Left lung (tissue), 10 donors: ENCODE data around the gene LTBP1. TPM values are rescaled to one million over a fixed set of nuclear protein-coding genes. Genes with fewer than 3 reads are reported as not detected.

Experiments
- ATAC-seq: fragments of 200-7000 bp; cut with Tn5 transposase; one replicate; pipeline ENCODE4 v1.9.1; 2020; ENCODE audit warnings: moderate library complexity
- DNase-seq, 4 donors: peaks; one replicate each; pipeline ENCODE4 v3.0.0-alpha.2; 2013 to 2020
- H3K27ac ChIP-seq, 2 donors: fragments of 200-600 bp; sonication (generic) in 1 of 2; one replicate each; pipeline versions ENCODE4 v1.5.0 to v1.8.0; 2020 to 2021
- H3K27me3 ChIP-seq, 2 donors: fragments of 200-600 bp; sonication (generic) in 1 of 2; one replicate each; pipeline versions ENCODE4 v1.5.0 to v1.8.0; 2020 to 2021
- H3K36me3 ChIP-seq, 2 donors: fragments of 200-600 bp; sonication (generic) in 1 of 2; one replicate each; pipeline versions ENCODE4 v1.5.0 to v1.8.0; 2020 to 2021
- H3K4me1 ChIP-seq, 2 donors: fragments of 200-600 bp; one replicate each; pipeline ENCODE4 v1.8.0; 2021
- H3K4me3 ChIP-seq, 2 donors: fragments of 200-600 bp; sonication (generic) in 1 of 2; one replicate each; pipeline versions ENCODE4 v1.5.0 to v1.8.0; 2020 to 2021; ENCODE audit warnings: mild to moderate bottlenecking in 1 of 2
- H3K9me3 ChIP-seq, 2 donors: fragments of 200-600 bp; sonication (generic) in 1 of 2; one replicate each; pipeline versions ENCODE4 v1.5.0 to v1.8.0; 2020 to 2021
- CTCF ChIP-seq, 2 donors: fragments of 200-600 bp; sonication (generic) in 1 of 2; IDR thresholded peaks; one replicate each; pipeline versions ENCODE4 v1.5.0 to v1.8.0; 2021; ENCODE audit warnings: antibody characterized with exemption in 2 of 2
- intact Hi-C, 2 donors: fragments of 100-400 bp; cut with DNase I; formaldehyde crosslinking; loops; one replicate each; pipeline versions ENCODE4 v1.11.2 to v1.14.2; 2022
- polyA plus RNA-seq, 6 donors: library from polyadenylated mRNA; unstranded; fragments of 120-200 nt; gene quantifications; one replicate each; pipeline ENCODE4 v1.2.1, GENCODE V29; 2013; ENCODE audit not compliant: insufficient read length in 6 of 6
- total RNA-seq, 2 donors: library from RNA; stranded (reverse); fragmentation: NEBNext Ultra II Directional; extraction: Animal tissue kit (Norgen Biotek cat#: 25700); gene quantifications; one replicate each; pipeline ENCODE4 v1.2.1, GENCODE V29; 2021
- donor health status: DM: no; HTN: yes; CAD: no.
- donor health status: DM: no; HTN: no; CAD: no.

The LTBP1 gene
- total and polyA plus RNA-seq, 8 donors: 35.4 to 81.2 (median 50.9) TPM

- intact Hi-C loops: no loop called here
- Histone ChIP-seq H3K27ac (no peak overlapping the region), H3K4me3 (no peak overlapping the region), H3K9me3 (no peaks in the 10 kb centered on the region), H3K4me1 (peaks cover 0 to 11% of the 10 kb centered on the region in 2 donors), H3K36me3 (no peaks in the 10 kb centered on the region), H3K27me3 (no peaks in the 10 kb centered on the region)
- DNase-seq (no peak), ATAC-seq (no peak)
- TF ChIP-seq CTCF (IDR thresholded peaks at IDR 0.05): no peak
Measured at GRCh38 chr2:33289961-33290360, 343.2 kb downstream of the LTBP1 start.

- no peak for TF ChIP-seq CTCF (IDR thresholded peaks at IDR 0.05)
- Histone ChIP-seq H3K4me3 (no peak overlapping the region), H3K4me1 (peaks cover 0 to 11% of the 10 kb centered on the region in 2 donors), H3K27ac (peak overlapping the region in 1 of 2 donors; percentile 23), H3K36me3 (no peaks in the 10 kb centered on the region), H3K27me3 (no peaks in the 10 kb centered on the region), H3K9me3 (no peaks in the 10 kb centered on the region)
- DNase-seq (peak in 1 of 4 donors; percentile 19), ATAC-seq (peak; percentile 88)
- intact Hi-C loops: no loop called here
Measured at GRCh38 chr2:33291278-33292013, 344.7 kb downstream of the LTBP1 start.

GRCh38 chr2:33292063-33292462 is 345.3 kb downstream of the LTBP1 start:
- ATAC-seq: no peak
- H3K27ac ChIP-seq: peak overlapping the region in 1 of 2 donors; percentile 23

GRCh38 chr2:33292981-33293595 is 346.3 kb downstream of the LTBP1 start:
- Histone ChIP-seq H3K36me3 (no peaks in the 10 kb centered on the region), H3K4me3 (no peak overlapping the region), H3K27me3 (no peaks in the 10 kb centered on the region), H3K4me1 (peaks cover 0 to 11% of the 10 kb centered on the region in 2 donors), H3K27ac (peak overlapping the region in 1 of 2 donors; percentile 27), H3K9me3 (no peaks in the 10 kb centered on the region)
- no peak for TF ChIP-seq CTCF (IDR thresholded peaks at IDR 0.05)
- ATAC-seq (no peak), DNase-seq (no peak)
- intact Hi-C loops: no loop called here

More at GRCh38 chr2:33292063-33292462, 345.3 kb downstream of the LTBP1 start:
- Histone ChIP-seq H3K27me3 (no peaks in the 10 kb centered on the region), H3K4me1 (peaks cover 0 to 11% of the 10 kb centered on the region in 2 donors), H3K9me3 (no peaks in the 10 kb centered on the region), H3K36me3 (no peaks in the 10 kb centered on the region), H3K4me3 (no peak overlapping the region)
- no peak for TF ChIP-seq CTCF (IDR thresholded peaks at IDR 0.05)
- no peak for DNase-seq
- intact Hi-C loops: no loop called here

- Histone ChIP-seq H3K36me3 (no peaks in the 10 kb centered on the region), H3K4me1 (no peaks in the 10 kb centered on the region), H3K27ac (no peak overlapping the region), H3K9me3 (no peaks in the 10 kb centered on the region), H3K4me3 (no peak overlapping the region), H3K27me3 (no peaks in the 10 kb centered on the region)
- DNase-seq (no peak), ATAC-seq (no peak)
- intact Hi-C loops: no loop called here
- no peak for TF ChIP-seq CTCF (IDR thresholded peaks at IDR 0.05)
Measured at GRCh38 chr2:33298233-33298632, 351.5 kb downstream of the LTBP1 start.
